Measurements from ENCODE around the gene NWD2.

DNA sequence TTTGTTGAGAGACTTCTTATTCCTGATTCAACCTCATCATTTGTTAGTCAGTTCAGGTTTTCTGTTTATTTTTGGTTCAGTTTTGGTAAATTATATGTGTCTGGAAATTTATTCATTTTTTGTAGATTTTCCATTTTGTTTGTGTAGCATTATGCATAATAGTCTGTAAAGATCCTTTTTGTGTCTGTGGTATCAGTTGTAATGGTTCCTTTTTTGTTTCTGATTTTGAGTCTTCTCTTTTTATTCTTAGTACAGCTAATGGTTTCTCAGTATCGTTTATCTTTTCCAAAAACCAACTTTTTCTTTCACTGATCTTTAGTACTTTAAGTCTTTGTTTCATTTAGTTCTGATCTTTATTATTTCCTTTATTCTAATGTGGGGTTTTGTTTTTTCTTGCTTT is 61.4 kb downstream of the NWD2 start:
- TF ChIP-seq, protein P1, sequence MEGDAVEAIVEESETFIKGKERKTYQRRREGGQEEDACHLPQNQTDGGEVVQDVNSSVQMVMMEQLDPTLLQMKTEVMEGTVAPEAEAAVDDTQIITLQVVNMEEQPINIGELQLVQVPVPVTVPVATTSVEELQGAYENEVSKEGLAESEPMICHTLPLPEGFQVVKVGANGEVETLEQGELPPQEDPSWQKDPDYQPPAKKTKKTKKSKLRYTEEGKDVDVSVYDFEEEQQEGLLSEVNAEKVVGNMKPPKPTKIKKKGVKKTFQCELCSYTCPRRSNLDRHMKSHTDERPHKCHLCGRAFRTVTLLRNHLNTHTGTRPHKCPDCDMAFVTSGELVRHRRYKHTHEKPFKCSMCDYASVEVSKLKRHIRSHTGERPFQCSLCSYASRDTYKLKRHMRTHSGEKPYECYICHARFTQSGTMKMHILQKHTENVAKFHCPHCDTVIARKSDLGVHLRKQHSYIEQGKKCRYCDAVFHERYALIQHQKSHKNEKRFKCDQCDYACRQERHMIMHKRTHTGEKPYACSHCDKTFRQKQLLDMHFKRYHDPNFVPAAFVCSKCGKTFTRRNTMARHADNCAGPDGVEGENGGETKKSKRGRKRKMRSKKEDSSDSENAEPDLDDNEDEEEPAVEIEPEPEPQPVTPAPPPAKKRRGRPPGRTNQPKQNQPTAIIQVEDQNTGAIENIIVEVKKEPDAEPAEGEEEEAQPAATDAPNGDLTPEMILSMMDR (conservative IDR thresholded peaks at IDR 0.05; ENCODE audit: low read depth, low read length), result no peak
- no peak for TF ChIP-seq EZH2 (IDR thresholded peaks at IDR 0.05; ENCODE audit: borderline replicate concordance, low read depth, low read length, poor library complexity, severe bottlenecking)
